HG02623 (cell line): ENCODE measurements around the gene MID2.
"Not testable (repeated sequence)": the region's sequence is repeated elsewhere in the genome, so short reads cannot be mapped to it uniquely, and the experiment has no call there.

Experiments used
- ATAC-seq: cut with Tn5 transposase; IDR thresholded peaks from one replicate; pipeline ENCODE4 v1.9.1; 2021; ENCODE audit warnings: moderate library complexity; ENCODE audit not compliant: unreplicated experiment

Gene MID2

GRCh38 chrX:107940095-107940494, 114.4 kb downstream of the MID2 start:
- no peak for ATAC-seq

- not testable (repeated sequence) for ATAC-seq
Measured at GRCh38 chrX:107955337-107955736, 129.7 kb downstream of the MID2 start.

- ATAC-seq, result peak; percentile 60
Measured at GRCh38 chrX:107968623-107969022, 143.0 kb downstream of the MID2 start.

GRCh38 chrX:107970073-107970472, 144.4 kb downstream of the MID2 start:
- no peak for ATAC-seq

GRCh38 chrX:107971636-107972035, 146.0 kb downstream of the MID2 start:
- ATAC-seq, result no peak
